HL-60 (cell line): ENCODE results near the gene WNT3.

Source experiments
- POLR2AphosphoS5 ChIP-seq: IDR thresholded peaks from 2 replicates; pipeline ENCODE4 v1.6.1; 2012; ENCODE audit warnings: low read depth
- TF ChIP-seq, protein P1 (sequence below): IDR thresholded peaks from one replicate; pipeline ENCODE4 v1.5.1; 2011; ENCODE audit warnings: low read length, control low read depth, inconsistent platforms; ENCODE audit not compliant: insufficient read depth
- TF ChIP-seq, protein P2 (sequence below): IDR thresholded peaks from 2 replicates; pipeline ENCODE4 v1.6.1; 2012; ENCODE audit warnings: low read depth; ENCODE audit not compliant: insufficient replicate concordance

DNA sequence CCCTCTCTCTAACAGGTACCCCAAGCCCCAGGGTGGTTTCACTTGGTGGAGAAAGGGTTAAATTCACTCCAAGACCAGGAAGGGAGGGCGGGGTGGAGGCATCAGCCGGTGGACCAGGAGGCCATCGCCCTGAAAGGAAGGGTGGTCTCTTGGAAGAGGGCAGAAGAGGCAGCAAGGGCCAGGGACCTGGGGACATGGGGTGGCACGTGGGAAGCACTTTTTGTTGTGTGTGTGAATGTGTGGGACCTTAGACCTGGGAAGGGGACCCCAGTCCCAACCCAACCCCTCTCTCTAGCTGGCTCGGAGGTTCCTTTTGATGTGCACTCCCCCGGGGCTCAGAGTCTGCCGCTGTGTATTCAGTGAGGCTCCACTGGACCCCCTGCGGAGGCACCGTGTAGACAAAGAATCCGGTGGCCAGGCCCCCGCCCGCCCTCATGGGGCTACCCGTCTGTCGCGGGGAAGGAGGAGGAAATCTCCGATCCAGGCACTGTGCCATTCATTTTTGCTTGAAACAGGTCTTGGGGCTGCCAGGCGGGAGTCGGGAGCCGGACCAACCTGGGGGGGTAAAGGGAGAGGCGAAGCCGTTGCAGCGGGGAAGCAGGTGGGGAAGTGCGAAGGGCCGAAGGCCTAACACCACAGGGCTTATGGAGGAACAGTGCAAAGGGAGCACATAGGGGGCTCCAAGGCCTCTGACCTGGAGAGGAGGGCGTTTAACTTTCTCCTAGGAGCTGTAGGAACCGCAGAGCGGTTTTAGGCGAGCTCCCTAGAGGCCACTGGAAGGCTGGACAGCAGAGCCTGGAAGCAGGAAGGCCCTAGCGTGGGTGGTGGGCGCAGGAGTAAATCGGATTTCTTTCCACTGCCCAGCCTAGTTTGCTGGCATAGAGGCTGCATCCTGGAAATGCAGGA lies 3.2 kb upstream of the WNT3 start:
- TF ChIP-seq, protein P1, sequence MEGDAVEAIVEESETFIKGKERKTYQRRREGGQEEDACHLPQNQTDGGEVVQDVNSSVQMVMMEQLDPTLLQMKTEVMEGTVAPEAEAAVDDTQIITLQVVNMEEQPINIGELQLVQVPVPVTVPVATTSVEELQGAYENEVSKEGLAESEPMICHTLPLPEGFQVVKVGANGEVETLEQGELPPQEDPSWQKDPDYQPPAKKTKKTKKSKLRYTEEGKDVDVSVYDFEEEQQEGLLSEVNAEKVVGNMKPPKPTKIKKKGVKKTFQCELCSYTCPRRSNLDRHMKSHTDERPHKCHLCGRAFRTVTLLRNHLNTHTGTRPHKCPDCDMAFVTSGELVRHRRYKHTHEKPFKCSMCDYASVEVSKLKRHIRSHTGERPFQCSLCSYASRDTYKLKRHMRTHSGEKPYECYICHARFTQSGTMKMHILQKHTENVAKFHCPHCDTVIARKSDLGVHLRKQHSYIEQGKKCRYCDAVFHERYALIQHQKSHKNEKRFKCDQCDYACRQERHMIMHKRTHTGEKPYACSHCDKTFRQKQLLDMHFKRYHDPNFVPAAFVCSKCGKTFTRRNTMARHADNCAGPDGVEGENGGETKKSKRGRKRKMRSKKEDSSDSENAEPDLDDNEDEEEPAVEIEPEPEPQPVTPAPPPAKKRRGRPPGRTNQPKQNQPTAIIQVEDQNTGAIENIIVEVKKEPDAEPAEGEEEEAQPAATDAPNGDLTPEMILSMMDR, result no peak
- no peak for TF ChIP-seq POLR2AphosphoS5
- TF ChIP-seq, protein P2, sequence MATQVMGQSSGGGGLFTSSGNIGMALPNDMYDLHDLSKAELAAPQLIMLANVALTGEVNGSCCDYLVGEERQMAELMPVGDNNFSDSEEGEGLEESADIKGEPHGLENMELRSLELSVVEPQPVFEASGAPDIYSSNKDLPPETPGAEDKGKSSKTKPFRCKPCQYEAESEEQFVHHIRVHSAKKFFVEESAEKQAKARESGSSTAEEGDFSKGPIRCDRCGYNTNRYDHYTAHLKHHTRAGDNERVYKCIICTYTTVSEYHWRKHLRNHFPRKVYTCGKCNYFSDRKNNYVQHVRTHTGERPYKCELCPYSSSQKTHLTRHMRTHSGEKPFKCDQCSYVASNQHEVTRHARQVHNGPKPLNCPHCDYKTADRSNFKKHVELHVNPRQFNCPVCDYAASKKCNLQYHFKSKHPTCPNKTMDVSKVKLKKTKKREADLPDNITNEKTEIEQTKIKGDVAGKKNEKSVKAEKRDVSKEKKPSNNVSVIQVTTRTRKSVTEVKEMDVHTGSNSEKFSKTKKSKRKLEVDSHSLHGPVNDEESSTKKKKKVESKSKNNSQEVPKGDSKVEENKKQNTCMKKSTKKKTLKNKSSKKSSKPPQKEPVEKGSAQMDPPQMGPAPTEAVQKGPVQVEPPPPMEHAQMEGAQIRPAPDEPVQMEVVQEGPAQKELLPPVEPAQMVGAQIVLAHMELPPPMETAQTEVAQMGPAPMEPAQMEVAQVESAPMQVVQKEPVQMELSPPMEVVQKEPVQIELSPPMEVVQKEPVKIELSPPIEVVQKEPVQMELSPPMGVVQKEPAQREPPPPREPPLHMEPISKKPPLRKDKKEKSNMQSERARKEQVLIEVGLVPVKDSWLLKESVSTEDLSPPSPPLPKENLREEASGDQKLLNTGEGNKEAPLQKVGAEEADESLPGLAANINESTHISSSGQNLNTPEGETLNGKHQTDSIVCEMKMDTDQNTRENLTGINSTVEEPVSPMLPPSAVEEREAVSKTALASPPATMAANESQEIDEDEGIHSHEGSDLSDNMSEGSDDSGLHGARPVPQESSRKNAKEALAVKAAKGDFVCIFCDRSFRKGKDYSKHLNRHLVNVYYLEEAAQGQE, result no peak
